Activated naive CD4-positive, alpha-beta T cell treated with anti-CD3 and anti-CD28 coated beads, Interleukin-2, amount 50 U/mL, for 72 hours (primary cell): ENCODE measurements around the gene TUBGCP6. TPM values are rescaled to one million over a fixed set of nuclear protein-coding genes. Genes with fewer than 3 reads are reported as not detected.

Experiments
- ATAC-seq, 2 donors: fragments of 150-1000 bp; cut with Tn5 transposase; 2 replicates each; pipeline ENCODE4 v1.10.0; 2021; ENCODE audit warnings: mild to moderate bottlenecking in 2 of 2, moderate library complexity in 2 of 2
- DNase-seq, 2 donors: peaks; one replicate each; pipeline ENCODE4 v3.0.0; 2021 to 2022; ENCODE audit warnings: low spot score in 2 of 2
- H3K27ac Mint-ChIP-seq, 2 donors: one replicate each; pipeline ENCODE4 v1.8.0; 2022; ENCODE audit warnings: mild to moderate bottlenecking in 2 of 2, mixed read lengths in 2 of 2
- H3K36me3 Mint-ChIP-seq, 2 donors: one replicate each; pipeline ENCODE4 v1.8.0; 2022; ENCODE audit warnings: mixed read lengths in 2 of 2
- H3K9me3 Mint-ChIP-seq, 2 donors: one replicate each; pipeline ENCODE4 v1.8.0; 2022; ENCODE audit warnings: mixed read lengths in 2 of 2
- total RNA-seq, 2 donors: library from RNA; stranded (reverse); gene quantifications; one replicate each; pipeline ENCODE4 v1.2.3, GENCODE V29; 2022

The TUBGCP6 gene
- total RNA-seq, 2 donors from 2014 or later = 49.6 to 50.9 TPM

GRCh38 chr22:50271519-50271970 is 26.7 kb upstream of the TUBGCP6 start:
- Mint-ChIP-seq H3K9me3 (no peaks in the 10 kb centered on the region), H3K27ac (no peak overlapping the region), H3K36me3 (no peaks in the 10 kb centered on the region)
- DNase-seq (peak in 1 of 2 donors; percentile 73), ATAC-seq (peak; percentile 10 to 50)

GRCh38 chr22:50270666-50271394 is 26.0 kb upstream of the TUBGCP6 start:
- Mint-ChIP-seq H3K27ac (no peak overlapping the region), H3K9me3 (no peaks in the 10 kb centered on the region), H3K36me3 (no peaks in the 10 kb centered on the region)
- DNase-seq (peak in 1 of 2 donors; percentile 78), ATAC-seq (peak; percentile 58 to 65)

GRCh38 chr22:50269970-50270665 is 25.3 kb upstream of the TUBGCP6 start, which contains the start of gene MAPK11:
Gene MAPK11, minus strand, starts transcription at chr22:50270380. Its CDS starts 88 bp downstream, at chr22:50270292.
- Mint-ChIP-seq H3K27ac (no peak within 1 kb of the TSS), H3K9me3 (no peaks in the 10 kb centered on the region), H3K36me3 (no peaks in the 10 kb centered on the region)
- peak; percentile 64 to 77 for DNase-seq
- ATAC-seq = peak; percentile 69 to 71

- Mint-ChIP-seq H3K27ac (no peak overlapping the region), H3K36me3 (no peaks in the 10 kb centered on the region), H3K9me3 (no peaks in the 10 kb centered on the region)
- DNase-seq (no peak), ATAC-seq (no peak)
These were observed 24.7 kb upstream of the TUBGCP6 start for GRCh38 chr22:50269573-50269969.

- no peak overlapping the region for H3K27ac Mint-ChIP-seq
- H3K9me3 Mint-ChIP-seq = no peaks in the 10 kb centered on the region
- ATAC-seq (no peak), DNase-seq (no peak)
- H3K36me3 Mint-ChIP-seq = no peaks in the 10 kb centered on the region
These were observed 23.9 kb upstream of the TUBGCP6 start for GRCh38 chr22:50268655-50269113.

- DNase-seq = peak in 1 of 2 donors; percentile 69
- no peaks in the 10 kb centered on the region for H3K9me3 Mint-ChIP-seq
- H3K27ac Mint-ChIP-seq = no peak overlapping the region
- H3K36me3 Mint-ChIP-seq = no peaks in the 10 kb centered on the region
- ATAC-seq = peak in 1 of 2 donors; percentile 10
These were observed 23.0 kb upstream of the TUBGCP6 start for GRCh38 chr22:50267591-50268390.

GRCh38 chr22:50266994-50267393 is 22.2 kb upstream of the TUBGCP6 start:
- no peak for ATAC-seq
- DNase-seq = no peak
- Mint-ChIP-seq H3K9me3 (no peaks in the 10 kb centered on the region), H3K36me3 (no peaks in the 10 kb centered on the region), H3K27ac (no peak overlapping the region)

GRCh38 chr22:50264946-50265669 is 20.3 kb upstream of the TUBGCP6 start:
- DNase-seq (no peak), ATAC-seq (no peak)
- H3K27ac Mint-ChIP-seq = no peak overlapping the region
- no peaks in the 10 kb centered on the region for H3K9me3 Mint-ChIP-seq
- no peaks in the 10 kb centered on the region for H3K36me3 Mint-ChIP-seq

GRCh38 chr22:50264104-50264745 is 19.4 kb upstream of the TUBGCP6 start:
- Mint-ChIP-seq H3K27ac (no peak overlapping the region), H3K9me3 (no peaks in the 10 kb centered on the region), H3K36me3 (no peaks in the 10 kb centered on the region)
- ATAC-seq (no peak), DNase-seq (no peak)

- Mint-ChIP-seq H3K36me3 (no peaks in the 10 kb centered on the region), H3K9me3 (no peaks in the 10 kb centered on the region), H3K27ac (no peak overlapping the region)
- no peak for ATAC-seq
- DNase-seq = no peak
These were observed 18.3 kb upstream of the TUBGCP6 start for GRCh38 chr22:50262973-50263617.

GRCh38 chr22:50262460-50262911 is 17.7 kb upstream of the TUBGCP6 start:
- ATAC-seq = peak; percentile 15 to 17
- no peak for DNase-seq
- H3K9me3 Mint-ChIP-seq = no peaks in the 10 kb centered on the region
- no peak overlapping the region for H3K27ac Mint-ChIP-seq
- H3K36me3 Mint-ChIP-seq = no peaks in the 10 kb centered on the region

GRCh38 chr22:50261615-50262459 is 17.0 kb upstream of the TUBGCP6 start, which contains the start of gene MAPK12:
Gene MAPK12, minus strand, starts transcription at chr22:50261683. Its CDS starts 174 bp downstream, at chr22:50261509.
- DNase-seq = no peak
- Mint-ChIP-seq H3K27ac (no peak within 1 kb of the TSS), H3K9me3 (no peaks in the 10 kb centered on the region), H3K36me3 (no peaks in the 10 kb centered on the region)
- peak; percentile 5 to 30 for ATAC-seq

- DNase-seq = peak in 1 of 2 donors; percentile 50
- H3K36me3 Mint-ChIP-seq = no peaks in the 10 kb centered on the region
- H3K9me3 Mint-ChIP-seq = no peaks in the 10 kb centered on the region
- peak; percentile 44 to 66 for ATAC-seq
- H3K27ac Mint-ChIP-seq = no peak overlapping the region
These were observed 16.2 kb upstream of the TUBGCP6 start for GRCh38 chr22:50260801-50261614.

- H3K36me3 Mint-ChIP-seq = no peaks in the 10 kb centered on the region
- H3K27ac Mint-ChIP-seq = no peak overlapping the region
- no peaks in the 10 kb centered on the region for H3K9me3 Mint-ChIP-seq
- no peak for DNase-seq
- ATAC-seq = no peak
These were observed 15.6 kb upstream of the TUBGCP6 start for GRCh38 chr22:50260434-50260800.
